Upper lobe of left lung (tissue), 6 donors: ENCODE results near the gene GALNT18. TPM values are rescaled to one million over a fixed set of nuclear protein-coding genes. Genes with fewer than 3 reads are reported as not detected.

Experiments
- ATAC-seq, 2 donors: fragments of 200-7000 bp; cut with Tn5 transposase; one replicate each; pipeline ENCODE4 v1.9.1; 2022; ENCODE audit warnings: mild to moderate bottlenecking in 2 of 2, moderate library complexity in 2 of 2; ENCODE audit not compliant: low FRiP score in 2 of 2
- DNase-seq, 2 donors: peaks; one replicate each; pipeline ENCODE4 v3.0.0-alpha.2; 2019 to 2020
- H3K27ac ChIP-seq, 4 donors: fragments of 200-600 bp; sonication (generic); one replicate each; pipeline ENCODE4 v1.5.1; 2016 to 2019
- H3K27me3 ChIP-seq, 4 donors: fragments of 200-600 bp; sonication (generic); one replicate each; pipeline ENCODE4 v1.5.1; 2017 to 2019
- H3K36me3 ChIP-seq, 4 donors: fragments of 200-600 bp; sonication (generic); one replicate each; pipeline ENCODE4 v1.5.1; 2016 to 2019
- H3K4me1 ChIP-seq, 4 donors: fragments of 200-600 bp; sonication (generic); one replicate each; pipeline ENCODE4 v1.5.1; 2018 to 2019
- H3K4me3 ChIP-seq, 4 donors: fragments of 200-600 bp; sonication (generic); one replicate each; pipeline ENCODE4 v1.5.1; 2017 to 2019; ENCODE audit warnings: mild to moderate bottlenecking in 2 of 4, moderate library complexity in 1 of 4
- H3K9me3 ChIP-seq, 4 donors: fragments of 200-600 bp; sonication (generic); one replicate each; pipeline ENCODE4 v1.5.1; 2018 to 2019
- EP300 ChIP-seq, 4 donors: sonication (generic); formaldehyde crosslinking; IDR thresholded peaks; one replicate each; pipeline ENCODE4 v1.5.1; 2017; ENCODE audit warnings: antibody characterized with exemption in 4 of 4, control low read depth in 2 of 4
- POLR2A ChIP-seq, 4 donors: fragments of 450-650 bp; IDR thresholded peaks; one replicate each; pipeline ENCODE4 v1.5.1; 2016 to 2017; ENCODE audit warnings: antibody characterized with exemption in 4 of 4, mild to moderate bottlenecking in 2 of 4
- POLR2AphosphoS5 ChIP-seq, 2 donors: sonication (generic); formaldehyde crosslinking; IDR thresholded peaks; one replicate each; pipeline ENCODE4 v1.5.1; 2017; ENCODE audit warnings: antibody characterized with exemption in 2 of 2
- WGBS, 2 donors: methylation state at CpG; one replicate each; pipeline ENCODE4 v1.1.5; 2017 to 2018; 5-methylcytosine and 5-hydroxymethylcytosine counted together
- total RNA-seq, 6 donors: library from RNA; depleted of rRNA in 4 of 6; stranded (reverse); fragments of >200 nt in 4 of 6; gene quantifications; one replicate each; pipeline versions ENCODE4 v1.1.0 to v1.2.1, GENCODE V29; 2016 to 2021
- TF ChIP-seq, protein P1 (sequence below), 6 experiments: fragments of 450-650 bp in 4 of 6; fragments of 200-600 bp in 2 of 6; sonication (generic) in 2 of 6; IDR thresholded peaks; one replicate each; pipeline ENCODE4 v1.5.1; 2016 to 2019; ENCODE audit warnings: antibody characterized with exemption in 6 of 6
- donor health status: DM: no; HTN: no; CAD: no; lungs with moderate emphysema.
- donor health status: DM: no; HTN: yes; CAD: no; lungs with severe emphysema.

The GALNT18 gene
- total RNA-seq, 6 donors from 2014 or later: 48.2 to 115 (median 61.8) TPM

GRCh38 chr11:11313426-11313825 is 308.4 kb downstream of the GALNT18 start:
- H3K36me3 ChIP-seq: peaks cover 0 to 16% (median 0%) of the 10 kb centered on the region in 4 donors
- H3K4me3 ChIP-seq: no peak overlapping the region
- 24 to 29% methylated on average over 1 of the region's 1 CpG for WGBS, 2 donors
- no peaks in the 10 kb centered on the region for H3K27me3 ChIP-seq
- peak overlapping the region; percentile 31 to 62 (median 46) for H3K27ac ChIP-seq
- ATAC-seq: peak; percentile 48 to 83
- no peaks in the 10 kb centered on the region for H3K9me3 ChIP-seq
- H3K4me1 ChIP-seq: peaks cover 19 to 35% (median 30%) of the 10 kb centered on the region in 4 donors
- TF ChIP-seq, protein P1, sequence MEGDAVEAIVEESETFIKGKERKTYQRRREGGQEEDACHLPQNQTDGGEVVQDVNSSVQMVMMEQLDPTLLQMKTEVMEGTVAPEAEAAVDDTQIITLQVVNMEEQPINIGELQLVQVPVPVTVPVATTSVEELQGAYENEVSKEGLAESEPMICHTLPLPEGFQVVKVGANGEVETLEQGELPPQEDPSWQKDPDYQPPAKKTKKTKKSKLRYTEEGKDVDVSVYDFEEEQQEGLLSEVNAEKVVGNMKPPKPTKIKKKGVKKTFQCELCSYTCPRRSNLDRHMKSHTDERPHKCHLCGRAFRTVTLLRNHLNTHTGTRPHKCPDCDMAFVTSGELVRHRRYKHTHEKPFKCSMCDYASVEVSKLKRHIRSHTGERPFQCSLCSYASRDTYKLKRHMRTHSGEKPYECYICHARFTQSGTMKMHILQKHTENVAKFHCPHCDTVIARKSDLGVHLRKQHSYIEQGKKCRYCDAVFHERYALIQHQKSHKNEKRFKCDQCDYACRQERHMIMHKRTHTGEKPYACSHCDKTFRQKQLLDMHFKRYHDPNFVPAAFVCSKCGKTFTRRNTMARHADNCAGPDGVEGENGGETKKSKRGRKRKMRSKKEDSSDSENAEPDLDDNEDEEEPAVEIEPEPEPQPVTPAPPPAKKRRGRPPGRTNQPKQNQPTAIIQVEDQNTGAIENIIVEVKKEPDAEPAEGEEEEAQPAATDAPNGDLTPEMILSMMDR (IDR thresholded peaks at IDR 0.05): no peak
- TF ChIP-seq POLR2AphosphoS5 (IDR thresholded peaks at IDR 0.05) (peak; percentile 56 to 67), EP300 (IDR thresholded peaks at IDR 0.05) (peak in 1 of 4 donors; percentile 59)
- DNase-seq: peak in 1 of 2 donors; percentile 88

DNA sequence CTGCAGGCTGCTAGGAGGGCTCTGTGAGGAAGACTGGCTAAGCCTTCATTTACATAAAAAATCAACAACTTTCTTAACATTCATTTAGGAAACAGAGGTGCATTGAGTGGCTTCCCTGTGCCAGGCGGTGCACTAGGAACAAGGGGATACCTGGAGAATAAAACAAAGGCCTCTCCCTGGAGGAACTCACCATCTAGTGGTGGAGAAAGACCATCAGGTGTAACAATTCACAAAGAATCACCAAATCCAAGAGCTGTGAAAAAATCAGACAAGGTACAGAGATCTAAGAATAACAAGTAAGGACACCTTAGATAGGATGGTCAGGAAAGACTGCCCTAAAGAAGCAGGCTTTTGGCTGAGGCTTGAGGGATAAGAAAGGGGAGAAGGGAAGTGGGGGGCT is 309.1 kb downstream of the GALNT18 start:
- ATAC-seq (no peak), DNase-seq (no peak)
- H3K27me3 ChIP-seq: no peaks in the 10 kb centered on the region
- H3K36me3 ChIP-seq: peaks cover 0 to 12% (median 0%) of the 10 kb centered on the region in 4 donors
- H3K4me3 ChIP-seq: no peak overlapping the region
- peaks cover 19 to 35% (median 27%) of the 10 kb centered on the region in 4 donors for H3K4me1 ChIP-seq
- peak overlapping the region; percentile 31 to 62 (median 46) for H3K27ac ChIP-seq
- WGBS, 2 donors: 89 to 93% methylated on average over 1 of the region's 1 CpG
- TF ChIP-seq, protein P1 (IDR thresholded peaks at IDR 0.05): no peak
- TF ChIP-seq POLR2A (IDR thresholded peaks at IDR 0.05) (no peak), EP300 (IDR thresholded peaks at IDR 0.05) (no peak), POLR2AphosphoS5 (IDR thresholded peaks at IDR 0.05) (no peak)
- no peaks in the 10 kb centered on the region for H3K9me3 ChIP-seq

DNA sequence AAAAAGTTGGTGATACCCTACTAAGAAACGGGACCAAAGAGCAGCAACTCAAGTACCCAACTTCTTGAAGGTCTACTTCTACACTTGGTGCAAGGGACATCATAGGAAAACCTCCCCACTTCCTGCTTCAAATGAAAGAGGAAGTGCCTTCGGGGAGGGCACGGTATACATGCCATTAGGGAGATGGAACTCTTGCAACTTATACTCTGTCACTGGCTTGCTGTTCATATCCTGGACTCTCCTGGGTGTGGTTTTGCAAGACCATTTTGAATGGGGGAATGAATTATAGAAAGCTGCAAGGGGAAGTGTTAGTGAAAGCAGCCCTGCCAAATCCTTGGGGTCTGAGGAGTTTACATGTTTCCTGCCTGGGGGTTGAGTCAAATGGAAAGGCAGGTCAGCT is 310.6 kb downstream of the GALNT18 start:
- H3K27ac ChIP-seq: no peak overlapping the region
- no peaks in the 10 kb centered on the region for H3K9me3 ChIP-seq
- no peak overlapping the region for H3K4me3 ChIP-seq
- DNase-seq (peak in 1 of 2 donors; percentile 44), ATAC-seq (peak in 1 of 2 donors; percentile 54)
- WGBS, 2 donors: 45 to 58% methylated on average over 3 of the region's 3 CpGs
- no peak for TF ChIP-seq POLR2A (IDR thresholded peaks at IDR 0.05)
- TF ChIP-seq EP300 (IDR thresholded peaks at IDR 0.05): no peak
- TF ChIP-seq, protein P1 (IDR thresholded peaks at IDR 0.05): no peak
- no peak for TF ChIP-seq POLR2AphosphoS5 (IDR thresholded peaks at IDR 0.05)
- no peaks in the 10 kb centered on the region for H3K27me3 ChIP-seq
- H3K36me3 ChIP-seq: peaks cover 0 to 12% (median 0%) of the 10 kb centered on the region in 4 donors
- H3K4me1 ChIP-seq: peaks cover 19 to 31% (median 25%) of the 10 kb centered on the region in 4 donors

- Histone ChIP-seq H3K36me3 (peaks cover 0 to 15% (median 0%) of the 10 kb centered on the region in 4 donors), H3K9me3 (no peaks in the 10 kb centered on the region), H3K4me3 (no peak overlapping the region), H3K4me1 (peaks cover 19 to 29% (median 24%) of the 10 kb centered on the region in 4 donors), H3K27me3 (no peaks in the 10 kb centered on the region), H3K27ac (no peak overlapping the region)
- DNase-seq (no peak), ATAC-seq (no peak)
- 90 to 96% methylated on average over 2 of the region's 2 CpGs for WGBS, 2 donors
- TF ChIP-seq POLR2A (IDR thresholded peaks at IDR 0.05) (no peak), EP300 (IDR thresholded peaks at IDR 0.05) (no peak), POLR2AphosphoS5 (IDR thresholded peaks at IDR 0.05) (no peak)
- TF ChIP-seq, protein P1 (IDR thresholded peaks at IDR 0.05): no peak
These were observed 311.9 kb downstream of the GALNT18 start for GRCh38 chr11:11309906-11310305.

DNA sequence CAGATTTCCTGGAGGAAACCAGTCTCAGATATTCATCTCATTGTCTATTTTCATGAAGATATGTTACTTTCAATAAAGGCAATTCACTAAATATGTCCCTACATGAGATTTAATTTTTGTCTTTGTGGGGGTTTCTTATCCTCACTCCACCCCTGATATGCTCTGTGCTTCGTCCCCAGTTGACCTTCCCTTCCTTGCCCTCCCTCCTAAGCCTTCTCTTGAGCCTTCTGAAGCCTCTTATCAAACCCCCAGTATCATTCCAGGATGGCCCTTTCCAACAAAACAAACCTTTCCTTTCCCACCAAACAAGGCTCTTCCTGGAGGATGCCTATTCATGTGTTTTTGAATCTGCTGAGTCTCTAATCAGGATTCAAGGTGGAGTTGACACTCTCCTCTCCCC is 313.6 kb downstream of the GALNT18 start:
- peaks cover 5 to 13% (median 7%) of the 10 kb centered on the region in 4 donors for H3K4me1 ChIP-seq
- ATAC-seq (no peak), DNase-seq (no peak)
- H3K36me3 ChIP-seq: peaks cover 0 to 18% (median 0%) of the 10 kb centered on the region in 4 donors
- no peak overlapping the region for H3K4me3 ChIP-seq
- H3K9me3 ChIP-seq: no peaks in the 10 kb centered on the region
- H3K27me3 ChIP-seq: no peaks in the 10 kb centered on the region
- TF ChIP-seq EP300 (IDR thresholded peaks at IDR 0.05): no peak
- TF ChIP-seq, protein P1 (IDR thresholded peaks at IDR 0.05): no peak
- no peak for TF ChIP-seq POLR2A (IDR thresholded peaks at IDR 0.05)
- TF ChIP-seq POLR2AphosphoS5 (IDR thresholded peaks at IDR 0.05): no peak
- 47 to 61% methylated on average over 1 of the region's 1 CpG for WGBS, 2 donors
- H3K27ac ChIP-seq: no peak overlapping the region
